GM10266 (cell line): ENCODE measurements around the gene NFE2L2.

Experiments
- DNase-seq: peaks from one replicate; pipeline ENCODE4 v3.0.0; 2012; ENCODE audit errors: extremely low spot score
- TF ChIP-seq, protein P1 (sequence below): IDR thresholded peaks from 2 replicates; pipeline ENCODE4 v1.5.1; 2012; ENCODE audit warnings: mild to moderate bottlenecking, low read depth; ENCODE audit not compliant: control insufficient read depth, insufficient read depth; ENCODE audit errors: missing control alignments

The NFE2L2 gene

GRCh38 chr2:177262092-177262491, 2.4 kb downstream of the NFE2L2 start:
- TF ChIP-seq, protein P1, sequence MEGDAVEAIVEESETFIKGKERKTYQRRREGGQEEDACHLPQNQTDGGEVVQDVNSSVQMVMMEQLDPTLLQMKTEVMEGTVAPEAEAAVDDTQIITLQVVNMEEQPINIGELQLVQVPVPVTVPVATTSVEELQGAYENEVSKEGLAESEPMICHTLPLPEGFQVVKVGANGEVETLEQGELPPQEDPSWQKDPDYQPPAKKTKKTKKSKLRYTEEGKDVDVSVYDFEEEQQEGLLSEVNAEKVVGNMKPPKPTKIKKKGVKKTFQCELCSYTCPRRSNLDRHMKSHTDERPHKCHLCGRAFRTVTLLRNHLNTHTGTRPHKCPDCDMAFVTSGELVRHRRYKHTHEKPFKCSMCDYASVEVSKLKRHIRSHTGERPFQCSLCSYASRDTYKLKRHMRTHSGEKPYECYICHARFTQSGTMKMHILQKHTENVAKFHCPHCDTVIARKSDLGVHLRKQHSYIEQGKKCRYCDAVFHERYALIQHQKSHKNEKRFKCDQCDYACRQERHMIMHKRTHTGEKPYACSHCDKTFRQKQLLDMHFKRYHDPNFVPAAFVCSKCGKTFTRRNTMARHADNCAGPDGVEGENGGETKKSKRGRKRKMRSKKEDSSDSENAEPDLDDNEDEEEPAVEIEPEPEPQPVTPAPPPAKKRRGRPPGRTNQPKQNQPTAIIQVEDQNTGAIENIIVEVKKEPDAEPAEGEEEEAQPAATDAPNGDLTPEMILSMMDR = no peak
- DNase-seq = no peak

GRCh38 chr2:177261116-177262060, 3.1 kb downstream of the NFE2L2 start:
- no peak for DNase-seq
- TF ChIP-seq, protein P1 = no peak

GRCh38 chr2:177260379-177260778, 4.1 kb downstream of the NFE2L2 start:
- DNase-seq = no peak
- TF ChIP-seq, protein P1 = no peak

DNA sequence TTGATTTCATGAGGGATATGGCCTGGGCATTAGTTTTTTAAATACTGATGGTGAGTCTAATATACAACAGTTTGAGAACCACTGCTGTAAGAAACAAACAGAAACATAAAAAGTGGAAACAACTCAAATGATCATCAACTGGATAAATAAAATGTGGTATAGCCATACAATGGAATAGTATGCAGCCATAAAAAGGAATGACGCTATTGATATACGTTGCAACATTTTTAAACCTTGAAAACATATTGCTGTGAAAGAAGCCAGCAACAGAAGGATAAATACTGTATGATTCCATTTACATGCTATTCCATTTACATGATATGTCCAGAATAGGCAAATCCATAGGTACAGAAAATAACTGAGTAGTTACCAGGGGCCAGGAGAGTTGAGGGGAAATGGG, 6.5 kb downstream of the NFE2L2 start:
- TF ChIP-seq, protein P1 = no peak

GRCh38 chr2:177257471-177257870, 7.1 kb downstream of the NFE2L2 start:
- DNase-seq = no peak
- TF ChIP-seq, protein P1 = no peak

More for the DNA sequence above, 6.5 kb downstream of the NFE2L2 start:
- no peak for DNase-seq

DNA sequence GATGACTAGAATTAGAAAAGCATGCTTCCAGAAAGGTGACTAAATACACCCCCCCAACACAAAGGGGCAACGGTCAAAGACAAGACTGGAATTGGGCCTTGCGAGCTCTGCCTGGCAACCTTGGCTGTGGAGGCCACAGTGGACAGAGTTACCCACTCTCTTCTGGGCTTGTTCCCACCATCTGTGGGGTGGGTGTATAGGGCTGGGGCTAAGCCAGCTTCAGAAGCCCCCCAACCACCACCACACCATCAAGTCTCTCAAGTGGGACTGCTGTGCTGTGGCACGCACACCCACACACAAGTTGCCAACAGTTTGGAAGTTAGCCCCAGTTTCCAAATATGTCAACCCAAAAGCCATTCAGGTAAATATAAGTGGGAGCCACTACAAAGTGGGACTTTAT, 7.8 kb downstream of the NFE2L2 start:
- TF ChIP-seq, protein P1 = no peak
- DNase-seq = no peak

- no peak for DNase-seq
- TF ChIP-seq, protein P1 = no peak
Observed at GRCh38 chr2:177256026-177256425, 8.5 kb downstream of the NFE2L2 start.
